Fibroblast of pulmonary artery (primary cell): ENCODE results near the gene LPP.

Source experiments
- DNase-seq: peaks from one replicate; pipeline ENCODE4 v3.0.0-alpha.2; 2010; ENCODE audit warnings: low read depth
- H3K4me3 ChIP-seq: replicated peaks from 2 replicates; pipeline ENCODE4 v1.5.1; 2011; ENCODE audit warnings: low read depth, mild to moderate bottlenecking, control low read depth, low read length, moderate library complexity
- TF ChIP-seq, protein P1 (sequence below): IDR thresholded peaks from 2 replicates; pipeline ENCODE4 v1.5.1; 2011; ENCODE audit warnings: mild to moderate bottlenecking, control low read depth, low read length, inconsistent platforms; ENCODE audit errors: missing control alignments

The LPP gene

GRCh38 chr3:188580223-188580622 lies 426.3 kb downstream of the LPP start:
- DNase-seq = no peak
- H3K4me3 ChIP-seq = no peak overlapping the region
- TF ChIP-seq, protein P1, sequence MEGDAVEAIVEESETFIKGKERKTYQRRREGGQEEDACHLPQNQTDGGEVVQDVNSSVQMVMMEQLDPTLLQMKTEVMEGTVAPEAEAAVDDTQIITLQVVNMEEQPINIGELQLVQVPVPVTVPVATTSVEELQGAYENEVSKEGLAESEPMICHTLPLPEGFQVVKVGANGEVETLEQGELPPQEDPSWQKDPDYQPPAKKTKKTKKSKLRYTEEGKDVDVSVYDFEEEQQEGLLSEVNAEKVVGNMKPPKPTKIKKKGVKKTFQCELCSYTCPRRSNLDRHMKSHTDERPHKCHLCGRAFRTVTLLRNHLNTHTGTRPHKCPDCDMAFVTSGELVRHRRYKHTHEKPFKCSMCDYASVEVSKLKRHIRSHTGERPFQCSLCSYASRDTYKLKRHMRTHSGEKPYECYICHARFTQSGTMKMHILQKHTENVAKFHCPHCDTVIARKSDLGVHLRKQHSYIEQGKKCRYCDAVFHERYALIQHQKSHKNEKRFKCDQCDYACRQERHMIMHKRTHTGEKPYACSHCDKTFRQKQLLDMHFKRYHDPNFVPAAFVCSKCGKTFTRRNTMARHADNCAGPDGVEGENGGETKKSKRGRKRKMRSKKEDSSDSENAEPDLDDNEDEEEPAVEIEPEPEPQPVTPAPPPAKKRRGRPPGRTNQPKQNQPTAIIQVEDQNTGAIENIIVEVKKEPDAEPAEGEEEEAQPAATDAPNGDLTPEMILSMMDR = no peak

GRCh38 chr3:188580659-188581058 lies 426.7 kb downstream of the LPP start:
- TF ChIP-seq, protein P1 = no peak
- DNase-seq = no peak
- H3K4me3 ChIP-seq = no peak overlapping the region

DNA sequence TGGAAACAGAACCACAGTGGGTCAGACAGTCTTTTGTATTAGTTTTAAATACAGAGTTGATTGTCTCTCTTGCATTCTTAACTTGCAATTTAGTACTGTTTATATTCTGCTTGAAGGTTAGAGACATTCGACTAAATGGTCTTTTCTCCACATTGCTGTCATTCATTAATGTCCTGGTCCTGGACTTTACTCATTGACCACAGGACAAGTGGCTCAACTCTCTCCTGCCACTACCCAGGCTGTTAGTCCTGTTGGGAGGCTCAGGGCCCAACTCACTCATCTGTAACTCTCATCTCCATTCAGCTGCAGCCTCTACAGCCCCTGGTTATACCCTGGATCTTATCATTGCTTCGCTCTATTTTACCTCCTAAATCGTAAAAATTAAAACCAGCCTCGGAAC lies 427.4 kb downstream of the LPP start:
- H3K4me3 ChIP-seq = no peak overlapping the region
- DNase-seq = no peak
- TF ChIP-seq, protein P1 = no peak

- TF ChIP-seq, protein P1 = no peak
- no peak overlapping the region for H3K4me3 ChIP-seq
- no peak for DNase-seq
These were observed 427.8 kb downstream of the LPP start for GRCh38 chr3:188581792-188582191.

DNA sequence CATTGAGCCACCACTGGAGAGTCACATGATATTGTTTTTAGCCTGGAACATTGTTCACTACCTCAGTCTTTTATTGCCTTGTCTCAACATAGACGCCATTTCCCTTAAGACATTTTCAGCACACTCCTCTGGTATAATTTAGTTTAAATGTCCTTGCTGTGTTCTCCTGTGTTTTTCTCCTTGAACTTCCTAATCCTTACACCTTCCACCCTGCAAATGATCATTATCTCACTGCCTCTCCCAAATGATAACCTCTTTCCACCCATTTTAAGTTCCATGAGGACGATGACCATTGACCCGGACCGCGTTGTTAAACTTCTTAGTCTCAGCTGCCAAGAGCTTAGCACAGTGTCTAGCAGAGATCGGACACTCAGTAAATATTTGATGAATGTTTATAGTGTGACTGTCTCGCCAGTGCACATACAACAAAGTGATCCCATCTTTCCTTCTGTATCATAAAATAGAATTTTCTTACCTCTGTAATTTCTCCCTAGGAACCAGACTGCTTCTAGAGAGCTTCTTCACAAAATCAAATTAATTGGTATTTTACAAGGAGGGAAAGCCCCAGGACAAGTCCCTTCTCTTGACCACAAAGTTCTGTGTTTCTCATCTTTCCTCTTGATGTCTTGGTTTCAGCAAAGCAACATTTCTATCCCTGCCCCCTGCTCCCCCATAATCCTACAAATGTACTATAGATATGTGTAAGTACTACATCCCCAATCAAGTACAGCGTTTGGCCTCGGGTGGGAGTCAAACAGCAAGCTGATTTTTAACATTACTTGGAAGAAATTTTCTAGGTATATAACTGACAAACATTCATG lies 429.6 kb downstream of the LPP start:
- TF ChIP-seq, protein P1 = no peak
- H3K4me3 ChIP-seq = no peak overlapping the region
- no peak for DNase-seq

- peak; percentile 86 for DNase-seq
- TF ChIP-seq, protein P1 = no peak
- peak overlapping the region; percentile 11 for H3K4me3 ChIP-seq
These were observed 430.2 kb downstream of the LPP start for GRCh38 chr3:188584162-188584529.

DNA sequence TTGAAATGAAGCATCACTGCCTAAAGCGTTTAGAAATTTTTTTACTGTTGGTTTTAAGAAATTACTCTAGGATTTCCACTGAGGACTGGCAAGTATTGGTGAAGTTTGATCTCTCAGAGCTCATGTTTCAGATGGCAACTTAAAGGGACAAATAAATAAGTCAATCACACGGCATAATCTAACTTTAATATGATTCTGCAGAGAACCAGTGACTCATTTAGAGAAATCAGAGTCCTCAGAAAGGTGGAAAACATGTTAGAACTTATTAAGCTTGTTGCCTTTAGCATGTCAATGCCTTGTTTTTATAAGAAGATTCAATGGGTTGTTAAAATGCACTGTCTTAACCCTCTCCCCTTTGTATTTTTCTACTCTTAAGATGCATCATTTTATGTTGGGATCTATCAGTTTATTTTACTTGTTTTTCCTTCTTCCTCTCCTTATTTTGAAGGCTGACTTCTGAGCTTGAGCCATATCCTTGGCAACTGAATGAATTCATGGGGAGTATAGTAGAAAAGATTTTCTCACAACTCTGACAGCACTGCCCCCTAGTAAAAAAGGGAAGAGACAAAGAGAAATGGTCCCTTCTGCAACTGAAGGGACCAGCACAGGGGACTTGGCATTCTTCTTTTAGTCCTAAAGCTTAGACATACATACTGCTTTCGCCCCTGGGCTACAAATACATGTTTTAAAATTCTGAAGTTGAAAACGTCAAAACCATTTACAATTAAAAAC lies 431.2 kb downstream of the LPP start:
- no peak overlapping the region for H3K4me3 ChIP-seq
- peak; percentile 43 for DNase-seq
- TF ChIP-seq, protein P1 = peak; percentile 11
